Measurements from ENCODE around the gene COBL.

Gene COBL

DNA sequence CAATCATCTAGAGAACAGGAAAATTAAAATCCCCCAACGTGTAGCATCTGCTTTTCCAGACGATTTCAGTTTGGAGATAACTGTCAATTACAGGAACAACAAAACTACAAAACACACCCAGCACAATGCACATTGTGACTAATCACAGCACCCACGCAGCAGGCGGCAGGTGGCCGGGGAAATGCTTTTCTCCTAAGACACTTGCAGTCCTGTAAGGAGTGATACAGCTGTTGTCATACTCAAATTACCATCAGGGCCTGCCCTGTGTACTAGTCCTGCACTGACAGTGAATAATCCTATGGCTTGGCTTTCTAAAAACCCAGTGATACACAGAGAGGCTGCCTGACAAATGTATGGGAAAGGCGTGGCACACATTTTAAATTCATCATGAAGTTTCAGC is 37.8 kb downstream of the COBL start:
- peak in 4 of 58 donors; percentile 35 to 45 (median 42) for DNase-seq

GRCh38 chr7:51276967-51277366 is 39.6 kb downstream of the COBL start:
- DNase-seq = peak in 19 of 58 donors; percentile 29 to 71 (median 46)

DNA sequence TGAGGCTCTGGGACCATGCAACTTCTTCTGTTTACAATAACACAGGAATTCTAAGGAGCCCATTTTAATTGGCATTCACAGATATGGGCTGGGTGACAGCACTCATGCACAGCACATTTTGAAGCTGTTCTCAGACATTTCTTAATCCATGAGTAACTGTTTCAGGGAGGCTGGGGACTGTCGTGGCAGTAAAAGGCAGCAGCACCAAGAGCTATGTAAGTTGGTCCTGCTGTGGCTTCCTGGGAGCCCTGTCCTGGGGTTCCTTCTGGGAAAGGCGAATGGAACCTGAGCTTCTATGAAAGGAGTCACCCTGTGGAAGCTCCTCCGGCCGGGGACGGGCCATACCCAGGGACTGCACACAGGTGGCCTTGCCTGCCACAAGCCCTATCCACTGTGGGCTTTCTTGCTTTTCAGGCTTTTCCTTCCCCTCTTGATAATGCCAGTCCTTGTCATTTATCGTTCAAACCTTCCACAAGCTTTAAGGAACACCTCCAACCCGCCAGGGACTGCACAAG is 40.5 kb downstream of the COBL start:
- peak in 1 of 58 donors; percentile 18 for DNase-seq

GRCh38 chr7:51275532-51275931 is 41.1 kb downstream of the COBL start:
- peak in 24 of 58 donors; percentile 34 to 84 (median 52) for DNase-seq

GRCh38 chr7:51274955-51275354 is 41.7 kb downstream of the COBL start:
- no peak for DNase-seq

DNA sequence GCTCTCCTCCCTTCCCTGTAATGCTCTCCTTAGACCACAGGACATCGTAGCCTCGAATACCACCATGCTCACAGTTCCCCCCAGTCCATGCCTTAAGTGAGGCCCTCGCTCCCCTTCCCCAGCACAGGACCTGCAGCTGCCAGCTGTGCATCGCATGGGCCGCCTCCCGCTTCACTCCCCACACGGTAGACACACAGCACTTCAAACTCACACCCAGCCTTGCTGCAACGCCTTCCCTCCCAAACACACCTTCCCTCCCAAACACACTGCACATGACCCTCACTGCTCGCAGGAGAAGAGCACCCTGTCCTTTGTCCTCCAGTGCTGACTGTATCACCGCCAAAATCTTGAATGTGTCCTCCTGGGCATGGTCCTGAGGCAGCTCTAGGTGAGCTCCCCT is 42.6 kb downstream of the COBL start:
- no peak for DNase-seq

DNA sequence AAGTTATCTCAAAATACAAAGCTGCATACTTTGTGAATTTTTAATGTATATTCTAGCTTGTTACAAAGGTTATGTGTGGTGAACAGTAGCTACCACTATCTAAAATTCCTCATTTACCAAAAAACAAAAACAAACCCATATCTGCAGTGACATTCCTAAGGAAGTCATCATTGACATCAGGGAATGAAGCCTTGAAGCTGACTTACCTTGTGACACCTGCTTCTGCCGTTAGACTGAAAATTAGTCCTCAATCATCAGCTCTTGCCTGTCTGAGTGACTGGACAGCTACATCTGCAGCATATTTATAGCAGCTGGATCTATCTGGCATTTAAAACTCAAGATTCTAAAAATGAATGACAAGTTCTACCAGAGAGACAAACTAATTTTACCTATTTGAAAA is 43.2 kb downstream of the COBL start:
- DNase-seq = no peak

- DNase-seq = no peak
Measured at GRCh38 chr7:51270965-51271364, 45.6 kb downstream of the COBL start.

GRCh38 chr7:51269911-51270310 is 46.7 kb downstream of the COBL start:
- DNase-seq = no peak

GRCh38 chr7:51269321-51269720 is 47.3 kb downstream of the COBL start:
- no peak for DNase-seq

DNA sequence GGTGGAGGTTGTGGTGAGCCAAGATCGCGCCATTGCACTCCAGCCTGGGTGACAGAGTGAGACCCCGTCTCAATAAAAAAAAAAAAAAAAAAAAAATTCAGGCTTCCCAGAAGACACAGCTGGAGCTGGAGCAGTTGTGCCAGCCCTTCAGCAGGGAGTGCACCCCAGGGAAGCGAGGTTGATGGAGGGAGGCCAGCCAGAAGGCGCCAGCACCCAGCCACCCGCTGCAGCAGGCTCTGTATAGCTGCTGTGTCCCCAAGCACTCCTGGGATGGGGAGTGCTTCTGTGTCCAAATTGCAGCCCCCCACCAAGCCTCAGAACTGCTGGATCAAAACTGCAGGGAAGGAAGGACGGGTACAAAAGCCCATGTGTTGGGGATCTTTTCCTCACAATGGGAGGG is 47.8 kb downstream of the COBL start:
- DNase-seq = peak in 19 of 58 donors; percentile 26 to 68 (median 48)

DNA sequence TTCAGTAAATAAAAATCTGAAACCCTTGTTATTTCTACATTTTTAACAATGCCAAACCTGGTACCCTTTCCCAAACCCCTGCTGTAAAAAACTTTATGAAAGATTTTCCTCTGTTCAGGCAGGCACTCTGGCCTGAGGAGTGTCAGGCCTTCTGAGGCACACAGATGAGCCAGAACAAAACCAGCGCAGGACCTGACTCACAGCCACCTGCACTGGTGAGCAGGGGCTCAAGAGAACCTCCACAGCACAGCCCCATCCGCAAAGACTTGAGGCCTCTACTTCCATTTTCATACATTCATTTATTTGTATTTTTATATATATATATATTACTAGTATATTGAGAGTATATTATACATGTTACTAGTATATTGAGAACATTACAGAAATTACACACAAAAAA is 49.4 kb downstream of the COBL start:
- DNase-seq = no peak

DNA sequence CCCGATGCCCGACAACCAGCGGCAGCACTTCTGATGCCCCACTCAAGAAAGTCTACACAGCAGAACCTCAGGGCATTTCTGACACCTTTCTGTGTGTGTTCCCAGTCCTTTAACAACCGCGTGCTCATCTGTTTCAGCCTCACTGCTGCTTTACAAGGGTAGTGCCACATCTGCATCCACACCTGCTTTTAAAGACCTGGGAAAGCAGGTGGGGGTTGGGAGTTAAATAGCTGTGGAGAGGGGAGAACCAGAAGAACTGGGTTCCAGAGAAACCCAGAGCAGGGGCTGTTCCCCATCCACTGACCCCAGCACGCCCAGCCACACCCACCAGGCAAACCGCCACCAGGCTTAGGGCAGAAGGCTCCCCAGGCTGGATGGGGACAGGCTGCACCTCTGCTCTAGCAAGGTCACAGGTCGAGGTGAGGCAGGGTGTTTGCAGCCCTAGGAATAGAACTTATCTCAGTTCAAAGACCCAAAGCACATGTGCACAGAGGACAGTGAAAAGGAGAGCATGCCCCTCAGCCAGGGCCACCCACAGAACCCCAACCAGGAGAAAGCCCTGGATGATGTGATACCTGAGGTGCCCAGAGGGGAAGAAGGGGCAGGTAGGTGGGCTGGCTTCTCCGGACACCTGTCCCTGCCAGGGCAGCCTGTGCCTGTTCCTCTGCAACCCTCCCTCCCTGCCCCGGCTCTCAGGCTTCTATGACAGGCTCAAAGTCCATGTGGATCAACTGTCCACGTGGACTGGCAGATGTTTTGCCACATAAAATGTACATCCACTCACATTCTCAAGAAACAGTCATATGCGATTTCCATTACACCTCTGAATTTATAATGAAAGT is 51.3 kb downstream of the COBL start:
- DNase-seq = no peak

- DNase-seq = no peak
Measured at GRCh38 chr7:51263631-51264484, 52.8 kb downstream of the COBL start.

GRCh38 chr7:51262796-51263531 is 53.6 kb downstream of the COBL start:
- no peak for DNase-seq

DNA sequence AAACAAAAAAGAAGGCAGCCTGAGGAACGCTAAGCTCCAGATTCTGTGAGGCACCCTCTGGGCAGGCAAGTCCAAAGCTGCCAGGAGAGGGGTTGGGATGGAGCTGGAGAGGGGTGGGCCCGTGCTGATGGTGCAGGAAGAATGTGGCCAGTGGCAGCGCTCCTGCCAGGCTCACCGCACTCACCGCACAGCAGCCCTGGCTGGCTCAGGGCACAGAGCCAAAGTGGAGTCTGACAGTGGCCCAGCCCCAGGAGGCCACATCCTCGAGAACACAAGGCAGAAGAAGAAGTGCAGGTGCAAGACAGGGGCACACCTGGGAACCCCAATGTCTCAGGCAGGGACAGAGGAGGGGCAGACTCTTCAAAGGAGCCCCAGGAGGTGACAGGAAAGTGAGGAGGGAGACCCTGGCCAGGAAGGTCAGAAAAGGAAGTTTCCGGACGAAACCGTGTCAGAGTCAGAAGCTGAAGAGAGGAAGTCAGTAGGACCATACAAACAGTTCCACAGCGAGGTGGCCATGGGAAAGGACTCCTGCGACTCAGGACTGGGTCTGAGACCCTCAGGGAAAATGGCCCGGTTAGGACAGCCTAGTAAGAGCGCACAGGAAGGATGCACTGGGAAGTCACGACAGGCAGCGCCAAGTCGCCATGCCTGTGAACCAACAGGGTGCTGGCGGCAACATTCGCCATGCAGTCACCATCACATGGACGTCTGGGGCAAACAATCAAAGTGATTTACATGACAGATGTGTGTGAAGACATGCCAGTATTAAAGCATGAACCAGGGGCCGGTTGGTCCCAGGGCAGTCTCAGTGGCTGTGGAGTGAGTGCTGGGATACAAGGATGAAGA is 54.4 kb downstream of the COBL start:
- peak in 10 of 58 donors; percentile 34 to 69 (median 42) for DNase-seq

DNA sequence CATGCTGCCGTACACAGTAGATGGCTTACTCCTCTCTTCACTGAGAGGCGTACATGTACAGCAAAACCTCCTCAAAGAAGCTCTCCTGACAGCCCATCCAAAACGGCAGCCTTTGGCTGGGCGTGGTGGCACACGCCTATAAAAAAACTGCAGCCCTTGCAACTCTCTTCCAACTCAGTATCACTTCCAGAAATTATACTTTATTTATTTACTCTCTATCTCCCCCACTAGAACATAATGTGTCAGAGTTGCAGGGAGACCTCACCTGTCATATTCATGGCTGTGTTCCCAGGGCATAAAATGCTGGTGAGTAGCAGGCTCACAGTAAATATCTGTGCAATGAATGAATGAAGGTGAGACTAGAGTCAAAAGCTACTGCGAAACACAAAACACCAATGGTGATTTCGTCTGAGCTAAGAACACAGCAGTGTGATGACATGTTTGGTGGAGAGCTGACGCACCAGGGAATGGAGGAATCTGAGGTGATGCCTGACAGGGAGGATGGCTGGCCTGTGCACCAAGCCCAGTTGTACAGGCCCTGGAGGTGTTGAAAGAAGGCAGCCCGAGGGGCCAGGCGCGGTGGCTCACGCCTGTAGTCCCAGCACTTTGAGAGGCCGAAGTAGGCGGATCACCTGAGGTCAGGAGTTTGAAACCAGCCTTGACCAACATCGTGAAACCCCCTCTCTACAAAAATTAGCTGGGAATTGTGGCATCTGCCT is 55.3 kb downstream of the COBL start:
- DNase-seq = no peak

GRCh38 chr7:51260516-51260915 is 56.1 kb downstream of the COBL start:
- DNase-seq = no peak

DNA sequence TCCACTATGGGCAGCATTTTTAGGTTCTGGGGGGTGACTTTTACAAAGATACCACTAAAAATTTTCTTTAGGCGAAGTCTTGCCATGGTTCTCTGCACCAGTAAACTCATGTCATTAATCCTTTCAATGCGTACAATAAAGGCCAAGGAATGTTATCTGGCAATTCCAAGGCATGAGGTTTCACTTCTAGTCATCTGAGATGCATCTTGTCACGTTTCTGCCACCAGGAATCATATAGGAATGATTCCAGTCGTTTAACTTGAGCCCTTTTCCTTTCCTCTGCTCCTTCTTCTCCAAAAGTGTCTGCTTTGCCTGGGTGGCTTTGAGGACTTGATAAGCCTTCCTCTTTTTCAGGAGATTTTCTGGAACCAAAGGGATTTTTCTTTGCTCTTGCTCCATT is 56.8 kb downstream of the COBL start:
- no peak for DNase-seq

DNA sequence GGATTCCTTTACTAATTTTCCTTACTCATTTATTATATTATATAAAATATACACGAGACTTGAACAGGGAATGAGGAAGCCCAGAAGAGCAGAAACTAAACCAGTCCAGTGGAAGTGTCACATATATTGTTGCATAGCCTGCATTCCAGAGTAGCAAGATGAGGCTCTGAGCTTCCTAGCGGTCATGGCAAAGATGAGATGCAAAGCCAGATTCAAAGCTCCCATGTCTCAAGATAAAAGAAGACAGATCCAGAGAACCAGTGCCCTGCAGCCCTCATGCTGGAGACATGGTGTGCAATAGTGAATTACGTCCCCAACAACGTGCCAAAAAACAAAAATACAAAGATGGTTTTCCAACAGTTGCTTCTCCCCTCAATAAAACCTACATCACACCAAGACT is 59.7 kb downstream of the COBL start:
- no peak for DNase-seq
